DND-41 (cell line): ENCODE data around the gene DPPA5.
A peak's percentile ranks its signal among the peaks of the same experiment; 100 is the strongest.

ENCODE experiments used
- ATAC-seq: fragments of 200-7000 bp; cut with Tn5 transposase; 3 replicates; pipeline ENCODE4 v1.9.1; 2021; ENCODE audit warnings: low read depth; ENCODE audit not compliant: insufficient read depth
- DNase-seq: peaks from one replicate; pipeline ENCODE4 v3.0.0-alpha.2; 2020
- H2AFZ ChIP-seq: 2 replicates; pipeline ENCODE4 v1.6.0; 2012; ENCODE audit warnings: low read depth, low read length
- H3K27ac ChIP-seq: 2 replicates; pipeline ENCODE4 v1.5.1; 2012; ENCODE audit warnings: low read length, inconsistent platforms
- H3K27me3 ChIP-seq: fragments of 200-600 bp; sonication (generic); 2 replicates; pipeline ENCODE4 v1.6.0; 2012; ENCODE audit warnings: low read length, mild to moderate bottlenecking, inconsistent platforms; ENCODE audit not compliant: insufficient read depth, poor library complexity
- H3K36me3 ChIP-seq: 2 replicates; pipeline ENCODE4 v1.5.1; 2012; ENCODE audit warnings: low read length, inconsistent platforms; ENCODE audit not compliant: insufficient read depth
- H3K4me1 ChIP-seq: 2 replicates; pipeline ENCODE4 v1.5.1; 2012; ENCODE audit warnings: mild to moderate bottlenecking, low read length; ENCODE audit not compliant: insufficient read depth
- H3K4me2 ChIP-seq: 2 replicates; pipeline ENCODE4 v1.6.0; 2012; ENCODE audit warnings: mild to moderate bottlenecking, moderate library complexity, low read length, inconsistent platforms; ENCODE audit not compliant: insufficient read depth
- H3K4me3 ChIP-seq, 2 experiments: fragments of 200-600 bp in 1 of 2; shearing (Covaris generic) in 1 of 2; 2 replicates each; pipeline ENCODE4 v1.5.1; 2012 to 2016; ENCODE audit warnings: inconsistent platforms in 2 of 2, low read length in 2 of 2, mild to moderate bottlenecking in 2 of 2, low read depth in 1 of 2, moderate library complexity in 1 of 2
- H3K79me2 ChIP-seq: 2 replicates; pipeline ENCODE4 v1.6.0; 2012; ENCODE audit warnings: low read length, inconsistent platforms; ENCODE audit not compliant: insufficient read depth
- H3K9ac ChIP-seq: 2 replicates; pipeline ENCODE4 v1.6.0; 2012; ENCODE audit warnings: low read depth, mild to moderate bottlenecking, inconsistent platforms, low read length, moderate library complexity
- H3K9me3 ChIP-seq: 2 replicates; pipeline ENCODE4 v1.5.1; 2012; ENCODE audit warnings: low read length, moderate library complexity, mild to moderate bottlenecking, inconsistent platforms; ENCODE audit not compliant: insufficient read depth, severe bottlenecking
- H4K20me1 ChIP-seq: 2 replicates; pipeline ENCODE4 v1.6.0; 2012; ENCODE audit warnings: low read length; ENCODE audit not compliant: insufficient read depth
- CTCF ChIP-seq: IDR thresholded peaks from 2 replicates; pipeline ENCODE4 v1.5.1; 2012; ENCODE audit warnings: borderline replicate concordance, low read length, moderate library complexity, mild to moderate bottlenecking; ENCODE audit not compliant: poor library complexity, severe bottlenecking; ENCODE audit errors: extremely low read depth
- EZH2 ChIP-seq: IDR thresholded peaks from 3 replicates; pipeline ENCODE4 v1.6.1; 2012; ENCODE audit warnings: borderline replicate concordance, low read depth, mild to moderate bottlenecking, moderate library complexity, low read length, inconsistent platforms; ENCODE audit not compliant: severe bottlenecking

Gene DPPA5

GRCh38 chr6:73363537-73363875, 9.4 kb upstream of the DPPA5 start:
- Histone ChIP-seq H3K27ac (no peak overlapping the region), H4K20me1 (no peaks in the 10 kb centered on the region), H3K36me3 (no peaks in the 10 kb centered on the region), H3K27me3 (no peaks in the 10 kb centered on the region), H3K9ac (no peak overlapping the region), H2AFZ (no peak overlapping the region), H3K4me2 (no peak overlapping the region), H3K4me3 (no peak overlapping the region), H3K4me1 (no peaks in the 10 kb centered on the region), H3K79me2 (no peaks in the 10 kb centered on the region), H3K9me3 (no peaks in the 10 kb centered on the region)
- no peak for DNase-seq
- TF ChIP-seq EZH2 (no peak), CTCF (no peak)
- no peak for ATAC-seq

GRCh38 chr6:73362869-73363536, 8.9 kb upstream of the DPPA5 start:
- no peak for DNase-seq
- Histone ChIP-seq H4K20me1 (no peaks in the 10 kb centered on the region), H3K4me1 (no peaks in the 10 kb centered on the region), H3K4me2 (no peak overlapping the region), H3K4me3 (no peak overlapping the region), H3K9ac (no peak overlapping the region), H2AFZ (no peak overlapping the region), H3K79me2 (no peaks in the 10 kb centered on the region), H3K36me3 (no peaks in the 10 kb centered on the region), H3K27ac (no peak overlapping the region), H3K27me3 (no peaks in the 10 kb centered on the region), H3K9me3 (no peaks in the 10 kb centered on the region)
- ATAC-seq, result no peak
- TF ChIP-seq EZH2 (no peak), CTCF (no peak)

- Histone ChIP-seq H3K4me1 (no peaks in the 10 kb centered on the region), H2AFZ (no peak within 1 kb of the TSS), H3K27ac (no peak within 1 kb of the TSS), H3K79me2 (no peaks in the 10 kb centered on the region), H3K9ac (no peak within 1 kb of the TSS), H3K27me3 (no peaks in the 10 kb centered on the region), H4K20me1 (no peaks in the 10 kb centered on the region), H3K4me2 (no peak within 1 kb of the TSS), H3K36me3 (no peaks in the 10 kb centered on the region), H3K9me3 (no peaks in the 10 kb centered on the region), H3K4me3 (no peak within 1 kb of the TSS)
- ATAC-seq, result no peak
- TF ChIP-seq EZH2, result no peak
- no peak for TF ChIP-seq CTCF
- no peak for DNase-seq
Observed at GRCh38 chr6:73362358-73362757, 8.3 kb upstream of the DPPA5 start, which contains the start of gene KHDC3L. Gene KHDC3L, plus strand, starts transcription at chr6:73362658. Its CDS starts 72 bp downstream, at chr6:73362730.

GRCh38 chr6:73349311-73349710, 4.8 kb downstream of the DPPA5 start:
- Histone ChIP-seq H3K4me2 (no peak overlapping the region), H3K9me3 (no peaks in the 10 kb centered on the region), H2AFZ (no peak overlapping the region), H3K36me3 (no peaks in the 10 kb centered on the region), H3K27me3 (peaks cover 14% of the 10 kb centered on the region), H4K20me1 (no peaks in the 10 kb centered on the region), H3K4me1 (no peaks in the 10 kb centered on the region), H3K9ac (no peak overlapping the region), H3K79me2 (no peaks in the 10 kb centered on the region), H3K27ac (no peak overlapping the region), H3K4me3 (no peak overlapping the region)
- TF ChIP-seq CTCF, result no peak
- TF ChIP-seq EZH2, result peak; percentile 34
- ATAC-seq (no peak), DNase-seq (no peak)
